Stomach (tissue), 9 donors: Measurements from ENCODE around the gene ZFAND4. TPM values are rescaled to one million over a fixed set of nuclear protein-coding genes. Genes with fewer than 3 reads are reported as not detected.

Experiments
- DNase-seq, 2 donors: peaks; one replicate each; pipeline versions ENCODE4 v3.0.0 to v3.0.0-alpha.2; 2013 to 2019
- H3K27ac ChIP-seq, 5 donors: fragments of 200-600 bp in 4 of 5; sonication (generic) in 4 of 5; one replicate each; pipeline ENCODE4 v1.5.1; 2013 to 2019; ENCODE audit warnings: mild to moderate bottlenecking in 1 of 5, moderate library complexity in 1 of 5
- H3K27me3 ChIP-seq, 3 donors: fragments of 200-600 bp; sonication (generic); one replicate each; pipeline ENCODE4 v1.5.1; 2017 to 2019; ENCODE audit warnings: mixed run types in 1 of 3
- H3K36me3 ChIP-seq, 4 donors: fragments of 200-600 bp; sonication (generic); 1 replicate in 3 of 4; 2 replicates in 1 of 4; pipeline ENCODE4 v1.5.1; 2016 to 2019
- H3K4me1 ChIP-seq, 4 donors: fragments of 200-600 bp; sonication (generic); one replicate each; pipeline ENCODE4 v1.5.1; 2016 to 2019
- H3K4me3 ChIP-seq, 4 donors: fragments of 200-600 bp; sonication (generic) in 3 of 4; one replicate each; pipeline ENCODE4 v1.5.1; 2016 to 2019; ENCODE audit warnings: mild to moderate bottlenecking in 1 of 4
- H3K9me3 ChIP-seq, 4 donors: fragments of 200-600 bp; sonication (generic); one replicate each; pipeline ENCODE4 v1.5.1; 2016 to 2019
- EP300 ChIP-seq: sonication (generic); formaldehyde crosslinking; IDR thresholded peaks from one replicate; pipeline ENCODE4 v1.6.1; 2017; ENCODE audit warnings: antibody characterized with exemption
- POLR2A ChIP-seq, 4 donors: fragments of 450-650 bp; IDR thresholded peaks; one replicate each; pipeline ENCODE4 v1.6.1; 2016; ENCODE audit warnings: antibody characterized with exemption in 4 of 4, control low read depth in 2 of 4, mild to moderate bottlenecking in 1 of 4, moderate library complexity in 1 of 4
- POLR2AphosphoS5 ChIP-seq, 3 donors: sonication (generic); formaldehyde crosslinking; IDR thresholded peaks; one replicate each; pipeline ENCODE4 v1.6.1; 2016; ENCODE audit warnings: antibody characterized with exemption in 3 of 3
- WGBS, 5 donors: extraction: QIAGEN DNeasy Blood & Tissue Kit in 3 of 5; methylation state at CpG; one replicate each; pipeline versions ENCODE4 v1.1.5 to v1.1.7; 2013 to 2018; 5-methylcytosine and 5-hydroxymethylcytosine counted together
- intact Hi-C: fragments of 100-400 bp; cut with DNase I; formaldehyde crosslinking; loops from one replicate; pipeline ENCODE4 v1.15.1; 2023; ENCODE audit warnings: low total_unique reads
- polyA plus RNA-seq, 3 donors: library from polyadenylated mRNA; stranded (reverse); fragments of 200-250 nt; gene quantifications; one replicate each; pipeline ENCODE4 v1.2.3, GENCODE V29; 2013
- total RNA-seq, 5 donors: library from RNA; depleted of rRNA; stranded (reverse); fragments of >200 nt; gene quantifications; one replicate each; pipeline versions ENCODE4 v1.1.0 to v1.2.3, GENCODE V29; 2014 to 2016
- TF ChIP-seq, protein P1 (sequence below), 7 experiments: fragments of 450-650 bp in 4 of 7; fragments of 200-600 bp in 3 of 7; sonication (generic) in 3 of 7; IDR thresholded peaks; one replicate each; pipeline ENCODE4 v1.5.1; 2016 to 2019; ENCODE audit warnings: antibody characterized with exemption in 7 of 7, control low read depth in 2 of 7, mild to moderate bottlenecking in 1 of 7
- donor health status: healthy with polysubstance abuse.
- donor health status: Bipolar disorder and iron deficiency.
- donor health status: healthy.

The ZFAND4 gene
- total and polyA plus RNA-seq, 8 donors: 3.2 to 179 (median 7.0) TPM

GRCh38 chr10:45614869-45615268 is 57.7 kb downstream of the ZFAND4 start:
- Histone ChIP-seq H3K4me1 (no peaks in the 10 kb centered on the region), H3K27me3 (no peaks in the 10 kb centered on the region), H3K9me3 (no peaks in the 10 kb centered on the region), H3K27ac (no peak overlapping the region), H3K4me3 (no peak overlapping the region), H3K36me3 (peaks cover 7 to 54% (median 49%) of the 10 kb centered on the region in 4 donors)
- intact Hi-C loops: no loop called here
- DNase-seq: no peak
- 85 to 97% (median 95%) methylated on average over 1 of the region's 1 CpG for WGBS, 5 donors
- no peak for TF ChIP-seq POLR2A (IDR thresholded peaks at IDR 0.05)
- no peak for TF ChIP-seq POLR2AphosphoS5 (IDR thresholded peaks at IDR 0.05)
- TF ChIP-seq EP300: no peak
- TF ChIP-seq, protein P1, sequence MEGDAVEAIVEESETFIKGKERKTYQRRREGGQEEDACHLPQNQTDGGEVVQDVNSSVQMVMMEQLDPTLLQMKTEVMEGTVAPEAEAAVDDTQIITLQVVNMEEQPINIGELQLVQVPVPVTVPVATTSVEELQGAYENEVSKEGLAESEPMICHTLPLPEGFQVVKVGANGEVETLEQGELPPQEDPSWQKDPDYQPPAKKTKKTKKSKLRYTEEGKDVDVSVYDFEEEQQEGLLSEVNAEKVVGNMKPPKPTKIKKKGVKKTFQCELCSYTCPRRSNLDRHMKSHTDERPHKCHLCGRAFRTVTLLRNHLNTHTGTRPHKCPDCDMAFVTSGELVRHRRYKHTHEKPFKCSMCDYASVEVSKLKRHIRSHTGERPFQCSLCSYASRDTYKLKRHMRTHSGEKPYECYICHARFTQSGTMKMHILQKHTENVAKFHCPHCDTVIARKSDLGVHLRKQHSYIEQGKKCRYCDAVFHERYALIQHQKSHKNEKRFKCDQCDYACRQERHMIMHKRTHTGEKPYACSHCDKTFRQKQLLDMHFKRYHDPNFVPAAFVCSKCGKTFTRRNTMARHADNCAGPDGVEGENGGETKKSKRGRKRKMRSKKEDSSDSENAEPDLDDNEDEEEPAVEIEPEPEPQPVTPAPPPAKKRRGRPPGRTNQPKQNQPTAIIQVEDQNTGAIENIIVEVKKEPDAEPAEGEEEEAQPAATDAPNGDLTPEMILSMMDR (IDR thresholded peaks at IDR 0.05): no peak

GRCh38 chr10:45612741-45613140 is 59.8 kb downstream of the ZFAND4 start:
- intact Hi-C loops: no loop called here
- no peak for TF ChIP-seq POLR2A (IDR thresholded peaks at IDR 0.05)
- no peak for DNase-seq
- Histone ChIP-seq H3K4me1 (no peaks in the 10 kb centered on the region), H3K36me3 (peaks cover 7 to 59% (median 52%) of the 10 kb centered on the region in 4 donors), H3K27ac (no peak overlapping the region), H3K9me3 (no peaks in the 10 kb centered on the region), H3K27me3 (no peaks in the 10 kb centered on the region), H3K4me3 (no peak overlapping the region)

GRCh38 chr10:45608052-45608451 is 64.5 kb downstream of the ZFAND4 start:
- H3K4me3 ChIP-seq: no peak overlapping the region
- no peaks in the 10 kb centered on the region for H3K9me3 ChIP-seq
- no peaks in the 10 kb centered on the region for H3K27me3 ChIP-seq
- peaks cover 7 to 42% (median 35%) of the 10 kb centered on the region in 4 donors for H3K36me3 ChIP-seq
- WGBS, 5 donors: 96 to 100% (median 96%) methylated on average over 1 of the region's 1 CpG
- no peak for DNase-seq
- TF ChIP-seq POLR2A (IDR thresholded peaks at IDR 0.05) (no peak), POLR2AphosphoS5 (IDR thresholded peaks at IDR 0.05) (no peak), EP300 (no peak)
- TF ChIP-seq, protein P1 (IDR thresholded peaks at IDR 0.05): no peak
- intact Hi-C loops: no loop called here
- H3K4me1 ChIP-seq: no peaks in the 10 kb centered on the region
- H3K27ac ChIP-seq: no peak overlapping the region

DNA sequence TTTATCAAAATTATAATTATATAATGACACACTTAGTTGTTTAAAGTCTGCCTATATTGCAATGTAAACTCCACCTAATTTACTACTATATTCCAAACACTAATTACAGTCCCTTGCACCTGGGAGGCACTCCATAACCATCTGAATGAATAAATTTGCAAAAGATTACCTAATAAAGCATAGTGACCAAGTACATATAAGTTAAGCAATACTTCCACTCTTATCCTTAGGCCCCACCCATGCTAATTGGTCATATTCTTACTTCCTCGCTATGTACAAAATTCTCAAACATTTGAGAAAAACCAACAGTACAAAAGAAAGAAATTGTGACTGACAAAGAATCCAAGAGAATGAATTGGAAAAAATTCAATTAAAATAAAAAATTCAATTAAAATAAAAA is 65.3 kb downstream of the ZFAND4 start:
- H3K4me1 ChIP-seq: no peaks in the 10 kb centered on the region
- H3K27ac ChIP-seq: no peak overlapping the region
- intact Hi-C loops: no loop called here
- H3K9me3 ChIP-seq: no peaks in the 10 kb centered on the region
- no peak overlapping the region for H3K4me3 ChIP-seq
- no peak for DNase-seq
- peaks cover 7 to 34% (median 28%) of the 10 kb centered on the region in 4 donors for H3K36me3 ChIP-seq
- 90 to 100% (median 96%) methylated on average over 1 of the region's 1 CpG for WGBS, 5 donors
- H3K27me3 ChIP-seq: no peaks in the 10 kb centered on the region
- TF ChIP-seq POLR2A (IDR thresholded peaks at IDR 0.05): no peak
- no peak for TF ChIP-seq EP300
- TF ChIP-seq POLR2AphosphoS5 (IDR thresholded peaks at IDR 0.05): no peak
- TF ChIP-seq, protein P1 (IDR thresholded peaks at IDR 0.05): no peak

DNA sequence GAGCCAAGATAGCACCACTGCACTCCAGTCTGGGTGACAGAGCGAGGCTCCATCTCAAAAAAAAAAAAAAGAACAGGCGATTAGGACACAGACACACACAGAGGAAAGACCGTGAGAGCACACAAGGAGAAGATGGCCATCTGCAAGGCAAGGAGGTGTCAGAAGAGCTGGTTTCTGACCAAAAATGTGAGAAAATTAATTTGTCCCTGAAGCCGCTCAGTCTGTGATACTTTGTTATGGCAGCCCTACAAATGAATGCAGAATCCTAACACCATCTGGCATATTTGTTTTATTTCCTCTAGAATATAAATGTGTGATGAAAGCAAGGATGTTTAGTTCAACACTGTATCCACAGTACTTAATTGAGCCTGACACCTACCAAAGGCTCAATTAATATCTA is 69.7 kb downstream of the ZFAND4 start:
- peaks cover 0 to 4% (median 0%) of the 10 kb centered on the region in 4 donors for H3K36me3 ChIP-seq
- no peaks in the 10 kb centered on the region for H3K9me3 ChIP-seq
- H3K4me1 ChIP-seq: peaks cover 0 to 10% (median 4%) of the 10 kb centered on the region in 4 donors
- no peak overlapping the region for H3K4me3 ChIP-seq
- intact Hi-C loops: no loop called here
- 85 to 95% (median 93%) methylated on average over 4 of the region's 4 CpGs for WGBS, 5 donors
- TF ChIP-seq POLR2AphosphoS5 (IDR thresholded peaks at IDR 0.05) (no peak), POLR2A (IDR thresholded peaks at IDR 0.05) (no peak), EP300 (no peak)
- TF ChIP-seq, protein P1 (IDR thresholded peaks at IDR 0.05): no peak
- no peak for DNase-seq
- H3K27ac ChIP-seq: no peak overlapping the region
- H3K27me3 ChIP-seq: peaks cover 0 to 17% (median 8%) of the 10 kb centered on the region in 3 donors
